ENCODE measurements around the gene DCTN4.

The DCTN4 gene

DNA sequence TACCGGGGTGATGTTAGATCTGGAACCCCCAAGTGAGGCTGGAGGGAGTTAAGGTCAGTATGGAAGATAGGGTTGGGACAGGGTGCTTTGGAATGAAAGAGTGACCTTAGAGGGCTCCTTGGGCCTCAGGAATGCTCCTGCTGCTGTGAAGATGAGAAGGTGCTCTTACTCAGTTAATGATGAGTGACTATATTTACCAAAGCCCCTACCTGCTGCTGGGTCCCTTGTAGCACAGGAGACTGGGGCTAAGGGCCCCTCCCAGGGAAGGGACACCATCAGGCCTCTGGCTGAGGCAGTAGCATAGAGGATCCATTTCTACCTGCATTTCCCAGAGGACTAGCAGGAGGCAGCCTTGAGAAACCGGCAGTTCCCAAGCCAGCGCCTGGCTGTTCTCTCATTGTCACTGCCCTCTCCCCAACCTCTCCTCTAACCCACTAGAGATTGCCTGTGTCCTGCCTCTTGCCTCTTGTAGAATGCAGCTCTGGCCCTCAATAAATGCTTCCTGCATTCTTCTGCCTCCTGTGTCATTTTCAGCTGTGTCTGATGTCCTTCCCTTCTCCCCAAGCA is 100.0 kb downstream of the DCTN4 start:
- TF ChIP-seq, protein P1, sequence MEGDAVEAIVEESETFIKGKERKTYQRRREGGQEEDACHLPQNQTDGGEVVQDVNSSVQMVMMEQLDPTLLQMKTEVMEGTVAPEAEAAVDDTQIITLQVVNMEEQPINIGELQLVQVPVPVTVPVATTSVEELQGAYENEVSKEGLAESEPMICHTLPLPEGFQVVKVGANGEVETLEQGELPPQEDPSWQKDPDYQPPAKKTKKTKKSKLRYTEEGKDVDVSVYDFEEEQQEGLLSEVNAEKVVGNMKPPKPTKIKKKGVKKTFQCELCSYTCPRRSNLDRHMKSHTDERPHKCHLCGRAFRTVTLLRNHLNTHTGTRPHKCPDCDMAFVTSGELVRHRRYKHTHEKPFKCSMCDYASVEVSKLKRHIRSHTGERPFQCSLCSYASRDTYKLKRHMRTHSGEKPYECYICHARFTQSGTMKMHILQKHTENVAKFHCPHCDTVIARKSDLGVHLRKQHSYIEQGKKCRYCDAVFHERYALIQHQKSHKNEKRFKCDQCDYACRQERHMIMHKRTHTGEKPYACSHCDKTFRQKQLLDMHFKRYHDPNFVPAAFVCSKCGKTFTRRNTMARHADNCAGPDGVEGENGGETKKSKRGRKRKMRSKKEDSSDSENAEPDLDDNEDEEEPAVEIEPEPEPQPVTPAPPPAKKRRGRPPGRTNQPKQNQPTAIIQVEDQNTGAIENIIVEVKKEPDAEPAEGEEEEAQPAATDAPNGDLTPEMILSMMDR (IDR thresholded peaks at IDR 0.05; ENCODE audit: low read depth, low read length), result no peak
- H3K4me3 ChIP-seq (ENCODE audit: low read depth, low read length), result no peak overlapping the region
- no peak for DNase-seq (ENCODE audit: low read depth, low spot score)
- in situ Hi-C loops (cut with HindIII; ENCODE audit: low sequenced_read_pairs), result no loop called here

Data from astrocyte of the spinal cord (primary cell).